HepG2 (cell line): ENCODE results near the gene MCOLN1. TPM values are rescaled to one million over a fixed set of nuclear protein-coding genes. Genes with fewer than 3 reads are reported as not detected.

Experiments
- ATRX ChIP-seq: sonication (generic); formaldehyde crosslinking; IDR thresholded peaks from 2 replicates; pipeline ENCODE4 v1.4.0; 2020; ENCODE audit warnings: missing genetic modification reagents, borderline replicate concordance
- HOXA5 ChIP-seq: sonication (generic); formaldehyde crosslinking; IDR thresholded peaks from 2 replicates; pipeline ENCODE4 v1.4.0; 2020; ENCODE audit warnings: missing genetic modification reagents
- PHF21A ChIP-seq: sonication (generic); formaldehyde crosslinking; IDR thresholded peaks from 2 replicates; pipeline ENCODE4 v1.5.0; 2020; ENCODE audit warnings: mild to moderate bottlenecking, missing genetic modification reagents
- POGZ ChIP-seq: sonication (generic); formaldehyde crosslinking; IDR thresholded peaks from 2 replicates; pipeline ENCODE4 v1.4.0; 2020; ENCODE audit warnings: mild to moderate bottlenecking, missing genetic modification reagents
- RORA ChIP-seq: sonication (generic); formaldehyde crosslinking; IDR thresholded peaks from 2 replicates; pipeline ENCODE4 v1.5.0; 2020; ENCODE audit warnings: mild to moderate bottlenecking, missing genetic modification reagents, moderate library complexity
- SP5 ChIP-seq: IDR thresholded peaks from 2 replicates; pipeline ENCODE4 v1.6.1; 2016; ENCODE audit warnings: low read depth, borderline replicate concordance
- WIZ ChIP-seq: sonication (generic); formaldehyde crosslinking; IDR thresholded peaks from 2 replicates; pipeline ENCODE4 v1.5.1; 2020; ENCODE audit warnings: mild to moderate bottlenecking, missing genetic modification reagents
- YEATS2 ChIP-seq: sonication (generic); formaldehyde crosslinking; IDR thresholded peaks from 2 replicates; pipeline ENCODE4 v1.4.0; 2020; ENCODE audit warnings: missing genetic modification reagents, borderline replicate concordance
- ZNF232 ChIP-seq: sonication (generic); formaldehyde crosslinking; IDR thresholded peaks from 2 replicates; pipeline ENCODE4 v1.4.0; 2020; ENCODE audit warnings: missing genetic modification reagents, borderline replicate concordance
- ZNF441 ChIP-seq: sonication (generic); formaldehyde crosslinking; IDR thresholded peaks from 2 replicates; pipeline ENCODE4 v1.7.0; 2021; ENCODE audit warnings: missing genetic modification reagents, borderline replicate concordance
- ZNF543 ChIP-seq: sonication (generic); formaldehyde crosslinking; IDR thresholded peaks from 2 replicates; pipeline ENCODE4 v1.4.0; 2020; ENCODE audit warnings: mild to moderate bottlenecking, missing genetic modification reagents
- ZNF570 ChIP-seq: sonication (generic); formaldehyde crosslinking; IDR thresholded peaks from 2 replicates; pipeline ENCODE4 v1.4.0; 2020; ENCODE audit warnings: mild to moderate bottlenecking, missing genetic modification reagents, borderline replicate concordance
- ZNF792 ChIP-seq: IDR thresholded peaks from 2 replicates; pipeline ENCODE4 v1.6.1; 2016
- ZNF83 ChIP-seq: sonication (generic); formaldehyde crosslinking; IDR thresholded peaks from 2 replicates; pipeline ENCODE4 v1.4.0; 2020; ENCODE audit warnings: missing genetic modification reagents, mild to moderate bottlenecking, borderline replicate concordance
- ZNF850 ChIP-seq: sonication (generic); formaldehyde crosslinking; conservative IDR thresholded peaks from 2 replicates; pipeline ENCODE4 v1.9.0; 2021; ENCODE audit warnings: mild to moderate bottlenecking, missing genetic modification reagents
- polyA plus RNA-seq, 8 experiments: library from polyadenylated mRNA; depleted of rRNA in 3 of 8; stranded (reverse) in 7 of 8; unstranded in 1 of 8; fragments of >200 nt; fragmentation: Illumina TruSeq in 4 of 8; extraction: Trizol in 4 of 8; gene quantifications; 2 replicates each; pipeline versions ENCODE4 v1.2.1 to v1.2.3, GENCODE V29; 2011 to 2016; ENCODE audit warnings: low read depth in 4 of 8, missing spikeins in 1 of 8, mixed read lengths in 1 of 8; ENCODE audit not compliant: insufficient read depth in 1 of 8
- total RNA-seq, 5 experiments: library from RNA; depleted of rRNA; stranded (reverse); fragments of >200 nt; fragmentation: Illumina TruSeq; extraction: Trizol; gene quantifications; 2 replicates each; pipeline ENCODE4 v1.2.3, GENCODE V29; 2016; ENCODE audit warnings: low read depth in 1 of 5
- TF ChIP-seq, protein P1 (sequence below): sonication (generic); formaldehyde crosslinking; conservative IDR thresholded peaks from 2 replicates; pipeline ENCODE4 v1.4.0; 2020; ENCODE audit warnings: mild to moderate bottlenecking, missing genetic modification reagents, moderate library complexity
- TF ChIP-seq, protein P2 (sequence below): sonication (generic); formaldehyde crosslinking; IDR thresholded peaks from 2 replicates; pipeline ENCODE4 v1.9.0; 2021; ENCODE audit warnings: mild to moderate bottlenecking, missing genetic modification reagents
- TF ChIP-seq, protein P3 (sequence below): sonication (generic); formaldehyde crosslinking; IDR thresholded peaks from 2 replicates; pipeline ENCODE4 v1.5.0; 2020; ENCODE audit warnings: missing genetic modification reagents

MCOLN1 gene
- total and polyA plus RNA-seq, 2 of the 13 experiments (the other 11 are each of a cell fraction or from before 2014, with no cell fraction given): 3.4 to 15.7 TPM

DNA sequence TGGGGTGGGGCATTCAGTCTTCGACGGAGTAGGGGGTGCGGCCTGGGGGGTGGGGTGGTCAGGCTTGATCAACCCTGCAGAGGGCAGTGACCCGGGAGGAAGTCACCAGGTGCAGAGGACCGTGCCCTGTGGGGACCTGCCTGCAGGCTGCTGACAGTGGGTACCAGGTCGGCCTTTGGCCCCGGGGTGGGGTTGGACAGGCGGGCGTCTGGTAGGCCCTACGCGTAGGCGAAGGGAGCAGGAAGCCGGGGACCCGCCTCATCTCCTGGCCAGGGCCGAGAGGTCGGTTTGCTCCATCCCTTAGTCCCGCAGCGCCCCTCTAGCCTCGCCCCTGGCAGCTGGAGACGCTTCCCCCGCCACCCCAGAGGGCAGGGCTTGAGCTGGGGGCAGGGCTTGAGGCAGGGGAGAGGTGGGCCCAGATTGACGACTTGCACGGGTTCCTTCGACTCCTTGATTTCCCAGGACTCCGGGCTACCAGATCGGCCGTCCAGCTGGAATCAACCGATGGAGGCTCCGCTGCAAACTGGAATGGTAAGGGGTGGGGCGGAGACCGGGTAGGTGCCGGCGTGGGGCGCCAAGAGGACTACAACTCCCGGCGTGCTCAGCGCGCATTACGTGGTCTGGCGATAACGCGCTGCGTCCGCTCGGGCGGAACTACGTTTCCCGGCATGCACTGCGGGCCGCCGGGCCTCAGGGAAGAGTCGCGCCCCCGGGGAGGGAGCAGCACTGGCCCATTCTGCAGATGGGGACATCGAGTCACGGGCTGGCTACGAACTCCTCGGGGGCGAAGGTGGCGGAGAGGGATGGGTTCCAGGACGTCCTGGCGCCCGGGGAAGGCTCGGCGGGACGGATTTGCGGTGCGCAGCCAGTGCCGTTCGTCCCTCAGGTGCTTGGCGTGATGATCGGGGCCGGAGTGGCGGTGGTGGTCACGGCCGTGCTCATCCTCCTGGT lies 12.9 kb downstream of the MCOLN1 start, which contains the start of gene PNPLA6 (continued):
- TF ChIP-seq WIZ (no peak; the same call in 1 of the 2 replicates), ZNF570 (CRISPR knock-in tag) (no peak), ZNF83 (no peak), SP5 (CRISPR knock-in tag) (0 out of 2 replicates have a peak, but pooled peaks have one; percentile 19), ZNF850 (CRISPR knock-in tag) (no peak), ZNF543 (CRISPR knock-in tag) (peak; percentile 48; the same call in 1 of the 2 replicates), ZNF792 (CRISPR knock-in tag) (0 out of 2 replicates have a peak, but pooled peaks have one; percentile 33), YEATS2 (CRISPR knock-in tag) (peak; percentile 90), PHF21A (CRISPR knock-in tag) (no peak), ATRX (no peak), RORA (no peak), ZNF441 (CRISPR knock-in tag) (peak; percentile 20; the same call in 1 of the 2 replicates), ZNF232 (CRISPR knock-in tag) (no peak), HOXA5 (CRISPR knock-in tag) (peak; percentile 39; the same call in 1 of the 2 replicates), POGZ (CRISPR knock-in tag) (peak; percentile 71)
- TF ChIP-seq, protein P1, sequence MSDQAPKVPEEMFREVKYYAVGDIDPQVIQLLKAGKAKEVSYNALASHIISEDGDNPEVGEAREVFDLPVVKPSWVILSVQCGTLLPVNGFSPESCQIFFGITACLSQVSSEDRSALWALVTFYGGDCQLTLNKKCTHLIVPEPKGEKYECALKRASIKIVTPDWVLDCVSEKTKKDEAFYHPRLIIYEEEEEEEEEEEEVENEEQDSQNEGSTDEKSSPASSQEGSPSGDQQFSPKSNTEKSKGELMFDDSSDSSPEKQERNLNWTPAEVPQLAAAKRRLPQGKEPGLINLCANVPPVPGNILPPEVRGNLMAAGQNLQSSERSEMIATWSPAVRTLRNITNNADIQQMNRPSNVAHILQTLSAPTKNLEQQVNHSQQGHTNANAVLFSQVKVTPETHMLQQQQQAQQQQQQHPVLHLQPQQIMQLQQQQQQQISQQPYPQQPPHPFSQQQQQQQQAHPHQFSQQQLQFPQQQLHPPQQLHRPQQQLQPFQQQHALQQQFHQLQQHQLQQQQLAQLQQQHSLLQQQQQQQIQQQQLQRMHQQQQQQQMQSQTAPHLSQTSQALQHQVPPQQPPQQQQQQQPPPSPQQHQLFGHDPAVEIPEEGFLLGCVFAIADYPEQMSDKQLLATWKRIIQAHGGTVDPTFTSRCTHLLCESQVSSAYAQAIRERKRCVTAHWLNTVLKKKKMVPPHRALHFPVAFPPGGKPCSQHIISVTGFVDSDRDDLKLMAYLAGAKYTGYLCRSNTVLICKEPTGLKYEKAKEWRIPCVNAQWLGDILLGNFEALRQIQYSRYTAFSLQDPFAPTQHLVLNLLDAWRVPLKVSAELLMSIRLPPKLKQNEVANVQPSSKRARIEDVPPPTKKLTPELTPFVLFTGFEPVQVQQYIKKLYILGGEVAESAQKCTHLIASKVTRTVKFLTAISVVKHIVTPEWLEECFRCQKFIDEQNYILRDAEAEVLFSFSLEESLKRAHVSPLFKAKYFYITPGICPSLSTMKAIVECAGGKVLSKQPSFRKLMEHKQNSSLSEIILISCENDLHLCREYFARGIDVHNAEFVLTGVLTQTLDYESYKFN: peak; percentile 41
- TF ChIP-seq, protein P2, sequence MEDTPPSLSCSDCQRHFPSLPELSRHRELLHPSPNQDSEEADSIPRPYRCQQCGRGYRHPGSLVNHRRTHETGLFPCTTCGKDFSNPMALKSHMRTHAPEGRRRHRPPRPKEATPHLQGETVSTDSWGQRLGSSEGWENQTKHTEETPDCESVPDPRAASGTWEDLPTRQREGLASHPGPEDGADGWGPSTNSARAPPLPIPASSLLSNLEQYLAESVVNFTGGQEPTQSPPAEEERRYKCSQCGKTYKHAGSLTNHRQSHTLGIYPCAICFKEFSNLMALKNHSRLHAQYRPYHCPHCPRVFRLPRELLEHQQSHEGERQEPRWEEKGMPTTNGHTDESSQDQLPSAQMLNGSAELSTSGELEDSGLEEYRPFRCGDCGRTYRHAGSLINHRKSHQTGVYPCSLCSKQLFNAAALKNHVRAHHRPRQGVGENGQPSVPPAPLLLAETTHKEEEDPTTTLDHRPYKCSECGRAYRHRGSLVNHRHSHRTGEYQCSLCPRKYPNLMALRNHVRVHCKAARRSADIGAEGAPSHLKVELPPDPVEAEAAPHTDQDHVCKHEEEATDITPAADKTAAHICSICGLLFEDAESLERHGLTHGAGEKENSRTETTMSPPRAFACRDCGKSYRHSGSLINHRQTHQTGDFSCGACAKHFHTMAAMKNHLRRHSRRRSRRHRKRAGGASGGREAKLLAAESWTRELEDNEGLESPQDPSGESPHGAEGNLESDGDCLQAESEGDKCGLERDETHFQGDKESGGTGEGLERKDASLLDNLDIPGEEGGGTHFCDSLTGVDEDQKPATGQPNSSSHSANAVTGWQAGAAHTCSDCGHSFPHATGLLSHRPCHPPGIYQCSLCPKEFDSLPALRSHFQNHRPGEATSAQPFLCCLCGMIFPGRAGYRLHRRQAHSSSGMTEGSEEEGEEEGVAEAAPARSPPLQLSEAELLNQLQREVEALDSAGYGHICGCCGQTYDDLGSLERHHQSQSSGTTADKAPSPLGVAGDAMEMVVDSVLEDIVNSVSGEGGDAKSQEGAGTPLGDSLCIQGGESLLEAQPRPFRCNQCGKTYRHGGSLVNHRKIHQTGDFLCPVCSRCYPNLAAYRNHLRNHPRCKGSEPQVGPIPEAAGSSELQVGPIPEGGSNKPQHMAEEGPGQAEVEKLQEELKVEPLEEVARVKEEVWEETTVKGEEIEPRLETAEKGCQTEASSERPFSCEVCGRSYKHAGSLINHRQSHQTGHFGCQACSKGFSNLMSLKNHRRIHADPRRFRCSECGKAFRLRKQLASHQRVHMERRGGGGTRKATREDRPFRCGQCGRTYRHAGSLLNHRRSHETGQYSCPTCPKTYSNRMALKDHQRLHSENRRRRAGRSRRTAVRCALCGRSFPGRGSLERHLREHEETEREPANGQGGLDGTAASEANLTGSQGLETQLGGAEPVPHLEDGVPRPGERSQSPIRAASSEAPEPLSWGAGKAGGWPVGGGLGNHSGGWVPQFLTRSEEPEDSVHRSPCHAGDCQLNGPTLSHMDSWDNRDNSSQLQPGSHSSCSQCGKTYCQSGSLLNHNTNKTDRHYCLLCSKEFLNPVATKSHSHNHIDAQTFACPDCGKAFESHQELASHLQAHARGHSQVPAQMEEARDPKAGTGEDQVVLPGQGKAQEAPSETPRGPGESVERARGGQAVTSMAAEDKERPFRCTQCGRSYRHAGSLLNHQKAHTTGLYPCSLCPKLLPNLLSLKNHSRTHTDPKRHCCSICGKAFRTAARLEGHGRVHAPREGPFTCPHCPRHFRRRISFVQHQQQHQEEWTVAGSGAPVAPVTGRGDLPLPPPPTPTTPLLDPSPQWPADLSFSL (CRISPR knock-in tag): no peak
- TF ChIP-seq, protein P3, sequence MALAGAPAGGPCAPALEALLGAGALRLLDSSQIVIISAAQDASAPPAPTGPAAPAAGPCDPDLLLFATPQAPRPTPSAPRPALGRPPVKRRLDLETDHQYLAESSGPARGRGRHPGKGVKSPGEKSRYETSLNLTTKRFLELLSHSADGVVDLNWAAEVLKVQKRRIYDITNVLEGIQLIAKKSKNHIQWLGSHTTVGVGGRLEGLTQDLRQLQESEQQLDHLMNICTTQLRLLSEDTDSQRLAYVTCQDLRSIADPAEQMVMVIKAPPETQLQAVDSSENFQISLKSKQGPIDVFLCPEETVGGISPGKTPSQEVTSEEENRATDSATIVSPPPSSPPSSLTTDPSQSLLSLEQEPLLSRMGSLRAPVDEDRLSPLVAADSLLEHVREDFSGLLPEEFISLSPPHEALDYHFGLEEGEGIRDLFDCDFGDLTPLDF (CRISPR knock-in tag): peak; percentile 59; the same call in 1 of the 2 replicates
